Naive thymus-derived CD8-positive, alpha-beta T cell (primary cell): ENCODE measurements around the gene HSPA1B. TPM values are rescaled to one million over a fixed set of nuclear protein-coding genes. Genes with fewer than 3 reads are reported as not detected.
A peak's percentile ranks its signal among the peaks of the same experiment; 100 is the strongest.
"Not testable (repeated sequence)": the region's sequence is repeated elsewhere in the genome, so short reads cannot be mapped to it uniquely, and the experiment has no call there.

Experiments used
- ATAC-seq, 2 donors: fragments of 150-1000 bp; cut with Tn5 transposase in 1 of 2; sonication (Bioruptor Pico), chemical (Tn5 transposase) in 1 of 2; 1 replicate in 1 of 2; 2 replicates in 1 of 2; pipeline ENCODE4 v1.10.0; 2021; ENCODE audit warnings: mild to moderate bottlenecking in 2 of 2, moderate library complexity in 2 of 2
- POLR2A ChIA-PET: fragments of 350-600 bp; sonication (Branson Sonifier 250); formaldehyde crosslinking; loops from one replicate; lab custom pipeline; 2021; ENCODE audit warnings: antibody characterized with exemption; lab: Charles Lee
- DNase-seq, 10 donors: peaks; one replicate each; pipeline versions ENCODE4 v3.0.0 to v3.0.0-alpha.2; 2020 to 2022
- H3K27ac Mint-ChIP-seq, 10 donors: one replicate each; pipeline ENCODE4 v1.8.0; 2020 to 2022; ENCODE audit warnings: mild to moderate bottlenecking in 10 of 10, mixed read lengths in 10 of 10, moderate library complexity in 4 of 10, inconsistent platforms in 1 of 10
- H3K27me3 Mint-ChIP-seq, 5 donors: one replicate each; pipeline ENCODE4 v1.8.0; 2021 to 2022; ENCODE audit warnings: mixed read lengths in 5 of 5
- H3K36me3 Mint-ChIP-seq, 3 donors: one replicate each; pipeline ENCODE4 v1.8.0; 2020 to 2022; ENCODE audit warnings: mixed read lengths in 3 of 3, mild to moderate bottlenecking in 2 of 3, inconsistent platforms in 1 of 3
- H3K4me1 Mint-ChIP-seq, 4 donors: one replicate each; pipeline ENCODE4 v1.8.0; 2021 to 2022; ENCODE audit warnings: mixed read lengths in 4 of 4
- H3K4me3 Mint-ChIP-seq, 10 donors: one replicate each; pipeline ENCODE4 v1.8.0; 2020 to 2022; ENCODE audit warnings: mild to moderate bottlenecking in 10 of 10, mixed read lengths in 10 of 10, moderate library complexity in 6 of 10, inconsistent platforms in 1 of 10
- H3K9me3 Mint-ChIP-seq, 9 donors: one replicate each; pipeline ENCODE4 v1.8.0; 2020 to 2022; ENCODE audit warnings: mixed read lengths in 9 of 9, mild to moderate bottlenecking in 3 of 9, inconsistent platforms in 1 of 9, moderate library complexity in 1 of 9
- polyA plus RNA-seq, 3 donors: library from polyadenylated mRNA; unstranded; fragments of 300-500 nt; fragmentation: Illumina TruSeq; gene quantifications; one replicate each; pipeline ENCODE4 v1.2.3, GENCODE V29; 2021
- total RNA-seq, 8 experiments: library from RNA in 2 of 8; stranded (reverse) in 2 of 8; gene quantifications; one replicate each; pipeline ENCODE4 v1.2.3 and lab custom pipeline; 2021 to 2026

Gene HSPA1B
- total and polyA plus RNA-seq, 5 experiments from 2014 or later: 0.28 to 42.2 (median 1.3) TPM

DNA sequence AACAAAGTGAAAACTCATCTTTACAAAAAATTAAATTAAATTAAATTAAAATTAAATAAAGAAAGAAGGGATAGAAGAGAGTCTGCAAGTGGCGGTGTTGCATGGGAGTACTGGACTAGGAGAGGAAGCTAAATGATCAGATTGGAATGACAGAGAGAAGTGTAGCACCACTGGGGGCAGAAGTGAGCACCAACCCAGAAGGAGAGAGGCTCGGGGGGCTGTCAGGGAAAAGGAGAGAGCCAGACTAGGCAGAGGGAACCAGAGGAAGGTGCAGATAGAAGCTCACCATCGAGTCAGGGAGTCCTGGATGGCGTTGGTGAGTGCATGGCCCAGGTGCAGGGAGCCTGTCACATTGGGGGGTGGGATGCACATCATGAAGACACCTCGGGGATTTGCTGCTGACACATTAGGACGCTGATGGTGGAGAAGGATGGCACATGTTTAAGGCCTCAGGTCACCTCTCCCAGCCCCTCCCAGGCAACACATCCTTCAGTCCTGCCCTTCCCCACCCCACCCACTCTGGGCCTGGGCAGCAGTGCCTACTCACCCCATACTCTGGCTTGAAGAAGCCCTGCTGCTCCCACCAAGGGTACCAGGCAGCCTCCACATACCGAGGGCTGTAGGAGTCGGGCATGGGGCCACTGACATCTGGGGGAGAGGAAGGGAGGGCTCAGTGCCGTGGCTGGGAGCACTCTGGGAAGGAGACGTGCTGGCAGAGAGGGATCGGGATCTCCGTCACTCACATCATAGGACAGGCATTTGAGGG lies 36.0 kb upstream of the HSPA1B start:
- Mint-ChIP-seq H3K27me3 (no peaks in the 10 kb centered on the region), H3K9me3 (no peaks in the 10 kb centered on the region), H3K36me3 (peaks cover 2 to 43% (median 4%) of the 10 kb centered on the region in 3 donors), H3K4me3 (peak overlapping the region in 2 of 10 donors; percentile 37 to 49), H3K27ac (peak overlapping the region in 9 of 10 donors; percentile 14 to 84 (median 56)), H3K4me1 (peaks cover 11 to 36% (median 28%) of the 10 kb centered on the region in 4 donors)
- DNase-seq: peak in 2 of 10 donors; percentile 36 to 40
- no peak for ATAC-seq
- POLR2A ChIA-PET: interaction anchor here (0.5 to 0.8 kb wide), 2 partner anchors 13 to 16 kb away, joined by 3 to 4 read pairs; partner anchors contain the start of gene LSM2

GRCh38 chr6:31792090-31792374 lies 35.5 kb upstream of the HSPA1B start:
- H3K27ac Mint-ChIP-seq: peak overlapping the region in 5 of 10 donors; percentile 14 to 72 (median 34)

GRCh38 chr6:31792761-31793171 lies 34.8 kb upstream of the HSPA1B start:
- DNase-seq (no peak), ATAC-seq (no peak)
- Mint-ChIP-seq H3K9me3 (no peaks in the 10 kb centered on the region), H3K27me3 (no peaks in the 10 kb centered on the region), H3K27ac (peak overlapping the region in 2 of 10 donors; percentile 16 to 38), H3K4me1 (peaks cover 17 to 48% (median 40%) of the 10 kb centered on the region in 4 donors), H3K36me3 (peaks cover 2 to 40% (median 4%) of the 10 kb centered on the region in 3 donors), H3K4me3 (no peak overlapping the region)
- POLR2A ChIA-PET: interaction anchor here (0.6 kb wide), 2 partner anchors 251 to 1333 kb away, joined by 3 to 6 read pairs; partner anchors contain the start of gene DDX39B

More at GRCh38 chr6:31792090-31792374, 35.5 kb upstream of the HSPA1B start:
- DNase-seq (no peak), ATAC-seq (no peak)
- peaks cover 11 to 41% (median 32%) of the 10 kb centered on the region in 4 donors for H3K4me1 Mint-ChIP-seq
- peaks cover 2 to 40% (median 4%) of the 10 kb centered on the region in 3 donors for H3K36me3 Mint-ChIP-seq
- H3K27me3 Mint-ChIP-seq: no peaks in the 10 kb centered on the region
- peak overlapping the region in 2 of 10 donors; percentile 15 to 37 for H3K4me3 Mint-ChIP-seq
- H3K9me3 Mint-ChIP-seq: no peaks in the 10 kb centered on the region
- POLR2A ChIA-PET: interaction anchor here (0.6 kb wide), 1 partner anchor 1333 kb away, joined by 6 read pairs; no protein-coding TSS in a partner anchor

DNA sequence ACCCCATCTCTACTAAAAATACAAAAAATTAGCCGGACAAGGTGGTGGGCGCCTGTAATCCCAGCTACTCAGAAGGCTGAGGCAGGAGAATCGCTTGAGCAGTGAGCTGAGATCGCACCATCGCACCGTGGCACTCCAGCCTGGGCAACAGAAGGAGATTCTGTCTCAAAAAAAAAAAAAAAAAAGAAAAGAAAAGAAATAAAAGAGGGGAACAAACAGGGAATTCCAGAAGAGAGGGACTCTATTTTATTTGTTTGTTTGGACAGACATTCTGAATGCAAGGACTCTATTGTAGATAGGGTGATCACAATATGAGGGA lies 33.7 kb upstream of the HSPA1B start:
- not testable (repeated sequence) for H3K9me3 Mint-ChIP-seq, H3K27me3 Mint-ChIP-seq, DNase-seq, ATAC-seq
- H3K36me3 Mint-ChIP-seq: peaks cover 2 to 35% (median 4%) of the 10 kb centered on the region in 3 donors
- H3K4me1 Mint-ChIP-seq: peaks cover 19 to 56% (median 47%) of the 10 kb centered on the region in 4 donors
- H3K27ac Mint-ChIP-seq: peak overlapping the region in 8 of 10 donors; percentile 32 to 94 (median 82)
- peak overlapping the region in 9 of 10 donors; percentile 59 to 96 (median 89) for H3K4me3 Mint-ChIP-seq
- POLR2A ChIA-PET: interaction anchor here (0.6 to 0.7 kb wide), 2 partner anchors 12 to 13 kb away, joined by 3 to 4 read pairs; partner anchors contain the start of gene LSM2

DNA sequence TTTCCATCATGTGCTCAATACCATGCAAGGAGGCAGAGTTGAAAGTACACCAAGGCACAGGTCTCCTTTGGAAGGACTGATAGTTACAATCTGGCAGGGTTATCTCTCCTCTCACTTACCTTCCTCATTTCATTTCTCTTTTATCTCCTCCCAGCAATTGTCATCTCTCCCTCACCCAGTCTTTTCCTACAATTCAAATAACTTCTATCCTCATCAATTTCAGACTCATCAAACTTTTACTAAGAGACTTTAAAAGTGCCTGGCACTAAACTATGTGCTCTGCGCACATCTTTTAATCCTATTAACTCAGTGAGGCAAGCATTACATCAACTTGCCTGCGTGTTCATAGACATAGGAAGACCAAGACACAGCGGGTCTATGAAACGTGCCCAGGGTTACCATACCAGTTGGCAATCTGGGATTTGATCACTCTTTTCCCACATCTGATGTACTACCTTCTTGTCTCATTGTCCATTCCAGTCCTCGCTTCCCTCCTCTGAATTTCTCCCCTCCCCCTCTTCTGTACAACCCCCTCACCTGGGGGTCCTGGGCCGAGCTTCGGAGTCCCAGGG lies 33.2 kb upstream of the HSPA1B start:
- Mint-ChIP-seq H3K27me3 (no peaks in the 10 kb centered on the region), H3K4me3 (peak overlapping the region; percentile 59 to 96 (median 90)), H3K9me3 (no peaks in the 10 kb centered on the region), H3K36me3 (peaks cover 2 to 30% (median 4%) of the 10 kb centered on the region in 3 donors), H3K27ac (peak overlapping the region; percentile 32 to 99 (median 82)), H3K4me1 (peaks cover 19 to 53% (median 47%) of the 10 kb centered on the region in 4 donors)
- DNase-seq (no peak), ATAC-seq (no peak)
- POLR2A ChIA-PET: interaction anchor here (0.5 to 4.3 kb wide), 11 partner anchors 8 to 91 kb away, joined by 3 to 63 read pairs (median 3); partner anchors contain the start of genes ABHD16A, CLIC1, DDAH2 and LSM2

DNA sequence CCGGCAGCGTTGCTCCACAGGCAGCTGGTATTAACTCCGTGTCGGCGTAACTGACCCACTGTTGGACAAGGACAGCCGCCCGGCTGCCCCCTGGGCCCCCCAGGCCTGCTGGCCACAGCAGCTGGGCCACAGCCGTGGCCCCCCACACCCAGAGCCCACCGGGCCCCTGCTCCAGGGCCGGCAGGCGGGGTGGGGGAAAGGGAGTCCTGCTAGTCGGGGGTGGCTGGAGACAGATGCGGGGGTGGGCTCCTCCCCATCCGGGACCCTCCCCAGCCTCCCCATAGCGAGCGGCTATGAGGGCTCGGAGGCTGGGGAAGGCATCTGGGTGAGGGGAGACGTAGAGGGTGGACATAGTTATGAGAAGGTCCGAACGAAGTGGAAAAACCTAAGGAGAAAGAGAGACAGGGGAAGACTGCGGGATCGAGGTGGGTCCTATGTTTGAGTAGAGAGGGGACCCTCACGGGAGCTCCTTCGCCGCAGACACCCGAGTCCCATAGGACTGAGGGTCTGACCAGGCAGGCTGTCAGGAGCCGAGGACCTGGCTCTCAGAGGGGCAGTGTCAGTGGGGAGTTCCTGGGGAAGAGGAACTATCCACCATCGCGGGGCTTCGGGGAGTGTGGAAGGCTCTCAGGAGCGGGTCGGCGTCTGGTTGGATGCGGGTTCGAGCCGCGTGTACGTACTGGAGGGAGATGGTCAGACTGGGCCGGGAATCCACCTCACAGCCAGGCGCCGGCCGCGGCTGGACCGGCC lies 32.5 kb upstream of the HSPA1B start:
- POLR2A ChIA-PET: interaction anchor here (0.5 to 4.3 kb wide), 14 partner anchors 8 to 92 kb away, joined by 3 to 63 read pairs (median 4); partner anchors contain the start of genes ABHD16A, CLIC1, DDAH2 and LSM2
- peak; percentile 1 to 15 for ATAC-seq
- H3K27ac Mint-ChIP-seq: peak overlapping the region; percentile 82 to 99 (median 98)
- H3K9me3 Mint-ChIP-seq: no peaks in the 10 kb centered on the region
- no peak for DNase-seq
- peaks cover 2 to 25% (median 4%) of the 10 kb centered on the region in 3 donors for H3K36me3 Mint-ChIP-seq
- H3K4me1 Mint-ChIP-seq: peaks cover 19 to 50% (median 47%) of the 10 kb centered on the region in 4 donors
- peak overlapping the region; percentile 88 to 97 (median 94) for H3K4me3 Mint-ChIP-seq
- H3K27me3 Mint-ChIP-seq: no peaks in the 10 kb centered on the region

GRCh38 chr6:31795616-31796298 lies 31.8 kb upstream of the HSPA1B start, which contains the start of gene VARS1:
TSS of gene VARS1 (minus strand) at chr6:31795752. CDS start at chr6:31795217, 535 bp downstream.
- Mint-ChIP-seq H3K36me3 (peaks cover 0 to 18% (median under 1%) of the 10 kb centered on the region in 3 donors), H3K4me3 (peak within 1 kb of the TSS; percentile 88 to 97 (median 94)), H3K9me3 (no peaks in the 10 kb centered on the region), H3K27ac (peak within 1 kb of the TSS; percentile 96 to 99 (median 98)), H3K4me1 (peaks cover 19 to 47% (median 46%) of the 10 kb centered on the region in 4 donors), H3K27me3 (no peaks in the 10 kb centered on the region)
- POLR2A ChIA-PET: interaction anchor here (0.7 to 4.3 kb wide), 17 partner anchors 10 to 146 kb away, joined by 3 to 63 read pairs (median 5); partner anchors contain the start of genes ABHD16A, BAG6, CLIC1 and DDAH2
- ATAC-seq (peak; percentile 86 to 87), DNase-seq (peak; percentile 63 to 91 (median 84))

DNA sequence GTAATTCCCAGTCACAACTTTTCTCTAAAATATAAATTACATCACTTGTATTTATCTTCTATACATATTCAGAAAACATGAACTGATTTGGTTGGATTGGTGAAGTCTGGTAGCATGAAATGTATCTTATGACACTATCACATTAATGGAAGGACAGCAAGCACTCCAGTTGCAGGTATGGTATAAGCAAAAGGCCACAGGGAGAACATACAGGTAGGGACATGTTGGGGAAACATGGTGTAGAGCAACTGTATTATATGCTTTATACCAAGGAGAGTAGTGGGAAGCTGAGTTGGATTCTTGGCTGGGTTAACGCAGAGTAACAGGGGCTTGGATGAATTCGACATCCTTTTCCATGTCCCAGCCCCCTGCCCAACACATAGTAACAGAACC lies 30.5 kb upstream of the HSPA1B start:
- Mint-ChIP-seq H3K9me3 (no peaks in the 10 kb centered on the region), H3K27me3 (no peaks in the 10 kb centered on the region), H3K4me3 (peak overlapping the region; percentile 45 to 81 (median 70)), H3K4me1 (peaks cover 17 to 44% (median 40%) of the 10 kb centered on the region in 4 donors), H3K36me3 (peaks cover 0 to 16% (median 0%) of the 10 kb centered on the region in 3 donors), H3K27ac (peak overlapping the region in 9 of 10 donors; percentile 89 to 96 (median 94))
- POLR2A ChIA-PET: interaction anchor here (0.7 to 4.3 kb wide), 4 partner anchors 9 to 98 kb away, joined by 4 to 63 read pairs (median 8); partner anchors contain the start of gene LSM2
- ATAC-seq: no peak
- DNase-seq: no peak

GRCh38 chr6:31797588-31797987 lies 29.9 kb upstream of the HSPA1B start:
- POLR2A ChIA-PET: interaction anchor here (0.7 to 4.3 kb wide), 4 partner anchors 8 to 97 kb away, joined by 4 to 63 read pairs (median 8); partner anchors contain the start of gene LSM2

DNA sequence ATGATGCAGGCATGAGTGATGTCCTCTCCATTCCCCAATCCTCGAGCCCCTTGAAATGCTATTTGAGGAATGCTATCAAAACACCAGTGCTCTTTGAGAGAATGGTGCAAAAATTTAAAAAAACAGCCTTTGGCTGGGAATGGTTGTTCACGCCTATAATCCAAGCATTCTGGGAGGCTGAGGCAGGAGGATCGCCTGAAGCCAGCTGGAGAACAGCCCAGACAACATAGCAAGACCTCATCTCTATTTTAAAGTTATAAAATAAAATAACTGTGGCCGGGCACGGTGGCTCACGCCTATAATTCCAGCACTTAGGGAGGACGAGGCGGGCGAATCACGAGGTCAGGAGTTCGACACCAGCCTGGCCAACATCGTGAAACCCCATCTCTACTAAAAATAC lies 27.8 kb upstream of the HSPA1B start:
- peaks cover 0 to 19% (median 0%) of the 10 kb centered on the region in 3 donors for H3K36me3 Mint-ChIP-seq
- no peaks in the 10 kb centered on the region for H3K27me3 Mint-ChIP-seq
- H3K4me1 Mint-ChIP-seq: peaks cover 12 to 38% (median 29%) of the 10 kb centered on the region in 4 donors
- H3K27ac Mint-ChIP-seq: no peak overlapping the region
- H3K9me3 Mint-ChIP-seq: no peaks in the 10 kb centered on the region
- ATAC-seq (no peak), DNase-seq (no peak)
- H3K4me3 Mint-ChIP-seq: no peak overlapping the region
- POLR2A ChIA-PET: interaction anchor here (0.6 kb wide), 1 partner anchor 9 kb away, joined by 4 read pairs; no protein-coding TSS in a partner anchor

More at GRCh38 chr6:31797588-31797987, 29.9 kb upstream of the HSPA1B start:
- Mint-ChIP-seq H3K27me3 (no peaks in the 10 kb centered on the region), H3K36me3 (peaks cover 0 to 15% (median 0%) of the 10 kb centered on the region in 3 donors), H3K4me1 (peaks cover 17 to 42% (median 39%) of the 10 kb centered on the region in 4 donors), H3K27ac (peak overlapping the region in 9 of 10 donors; percentile 89 to 96 (median 94)), H3K9me3 (no peaks in the 10 kb centered on the region), H3K4me3 (peak overlapping the region; percentile 51 to 81 (median 76))
- peak in 5 of 10 donors; percentile 27 to 72 (median 41) for DNase-seq
- ATAC-seq: peak; percentile 18 to 40
